Loucy (cell line): Measurements from ENCODE around the gene CAMTA1.

Experiments
- EZH2phosphoT487 ChIP-seq: fragments of 200-600 bp; IDR thresholded peaks from 2 replicates; pipeline ENCODE4 v1.6.1; 2018; ENCODE audit warnings: antibody characterized with exemption, mild to moderate bottlenecking, moderate library complexity, borderline replicate concordance
- TF ChIP-seq, protein P1 (sequence below): fragments of 200-600 bp; sonication (generic); conservative IDR thresholded peaks from 2 replicates; pipeline ENCODE4 v1.5.1; 2014; ENCODE audit warnings: mild to moderate bottlenecking, antibody characterized with exemption, low read length

GRCh38 chr1:7568053-7568452, 782.8 kb downstream of the CAMTA1 start:
- TF ChIP-seq, protein P1, sequence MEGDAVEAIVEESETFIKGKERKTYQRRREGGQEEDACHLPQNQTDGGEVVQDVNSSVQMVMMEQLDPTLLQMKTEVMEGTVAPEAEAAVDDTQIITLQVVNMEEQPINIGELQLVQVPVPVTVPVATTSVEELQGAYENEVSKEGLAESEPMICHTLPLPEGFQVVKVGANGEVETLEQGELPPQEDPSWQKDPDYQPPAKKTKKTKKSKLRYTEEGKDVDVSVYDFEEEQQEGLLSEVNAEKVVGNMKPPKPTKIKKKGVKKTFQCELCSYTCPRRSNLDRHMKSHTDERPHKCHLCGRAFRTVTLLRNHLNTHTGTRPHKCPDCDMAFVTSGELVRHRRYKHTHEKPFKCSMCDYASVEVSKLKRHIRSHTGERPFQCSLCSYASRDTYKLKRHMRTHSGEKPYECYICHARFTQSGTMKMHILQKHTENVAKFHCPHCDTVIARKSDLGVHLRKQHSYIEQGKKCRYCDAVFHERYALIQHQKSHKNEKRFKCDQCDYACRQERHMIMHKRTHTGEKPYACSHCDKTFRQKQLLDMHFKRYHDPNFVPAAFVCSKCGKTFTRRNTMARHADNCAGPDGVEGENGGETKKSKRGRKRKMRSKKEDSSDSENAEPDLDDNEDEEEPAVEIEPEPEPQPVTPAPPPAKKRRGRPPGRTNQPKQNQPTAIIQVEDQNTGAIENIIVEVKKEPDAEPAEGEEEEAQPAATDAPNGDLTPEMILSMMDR: no peak
- no peak for TF ChIP-seq EZH2phosphoT487
